GM12878 (cell line): ENCODE measurements around the gene FDXACB1. TPM values are rescaled to one million over a fixed set of nuclear protein-coding genes. Genes with fewer than 3 reads are reported as not detected.

Experiments used
- CUX1 ChIP-seq: IDR thresholded peaks from 2 replicates; pipeline ENCODE4 v1.6.1; 2012; ENCODE audit warnings: improper control_type of control experiment, low read depth, low read length; ENCODE audit not compliant: insufficient replicate concordance
- IKZF2 ChIP-seq, 2 experiments: fragments of 450-650 bp; IDR thresholded peaks; 2 replicates each; pipeline ENCODE4 v1.6.1; 2017; ENCODE audit warnings: mild to moderate bottlenecking in 2 of 2, moderate library complexity in 2 of 2
- MAX ChIP-seq: IDR thresholded peaks from 2 replicates; pipeline ENCODE4 v1.6.1; 2012; ENCODE audit warnings: low read depth, low read length, improper control_type of control experiment
- MEF2B ChIP-seq: fragments of 450-650 bp; IDR thresholded peaks from 2 replicates; pipeline ENCODE4 v1.6.1; 2018; ENCODE audit warnings: mild to moderate bottlenecking, moderate library complexity; ENCODE audit not compliant: partially characterized antibody, poor library complexity, severe bottlenecking
- MLLT1 ChIP-seq: fragments of 450-650 bp; IDR thresholded peaks from 2 replicates; pipeline ENCODE4 v1.6.1; 2016; ENCODE audit warnings: mild to moderate bottlenecking
- MYC ChIP-seq: IDR thresholded peaks from 2 replicates; pipeline ENCODE4 v1.6.1; 2011; ENCODE audit warnings: mild to moderate bottlenecking, low read length, moderate library complexity, inconsistent platforms; ENCODE audit not compliant: insufficient read depth, insufficient replicate concordance, insufficient read length, severe bottlenecking
- NFYB ChIP-seq: IDR thresholded peaks from 2 replicates; pipeline ENCODE4 v1.6.1; 2011; ENCODE audit warnings: low read depth, mild to moderate bottlenecking, low read length, improper control_type of control experiment, moderate library complexity; ENCODE audit not compliant: insufficient read depth
- NR2F1 ChIP-seq: fragments of 450-650 bp; conservative IDR thresholded peaks from 2 replicates; pipeline ENCODE4 v1.6.1; 2017; ENCODE audit warnings: mild to moderate bottlenecking
- POLR2AphosphoS2 ChIP-seq: IDR thresholded peaks from 2 replicates; pipeline ENCODE4 v1.6.1; 2011; ENCODE audit warnings: low read depth, mild to moderate bottlenecking, low read length, improper control_type of control experiment, moderate library complexity
- POLR2AphosphoS5 ChIP-seq: IDR thresholded peaks from 2 replicates; pipeline ENCODE4 v1.6.1; 2011; ENCODE audit warnings: mild to moderate bottlenecking, low read length, inconsistent platforms
- RFX5 ChIP-seq: IDR thresholded peaks from 2 replicates; pipeline ENCODE4 v1.6.1; 2011; ENCODE audit warnings: low read depth, low read length, improper control_type of control experiment
- SIN3A ChIP-seq: IDR thresholded peaks from 2 replicates; pipeline ENCODE4 v1.6.1; 2012; ENCODE audit warnings: low read depth, low read length, improper control_type of control experiment
- SP1 ChIP-seq: IDR thresholded peaks from one replicate; pipeline ENCODE4 v1.6.1; 2011; ENCODE audit warnings: low read depth, low read length
- SRF ChIP-seq, 2 experiments: IDR thresholded peaks; 2 replicates each; pipeline ENCODE4 v1.6.1; 2011; ENCODE audit warnings: low read depth in 2 of 2, low read length in 2 of 2, mild to moderate bottlenecking in 1 of 2, moderate library complexity in 1 of 2
- ZBED1 ChIP-seq: IDR thresholded peaks from 2 replicates; pipeline ENCODE4 v1.6.1; 2016; ENCODE audit warnings: borderline replicate concordance
- ZNF687 ChIP-seq: fragments of 450-650 bp; IDR thresholded peaks from 2 replicates; pipeline ENCODE4 v1.6.1; 2017; ENCODE audit warnings: mild to moderate bottlenecking, moderate library complexity
- polyA plus RNA-seq, 11 experiments: library from polyadenylated mRNA; depleted of rRNA in 4 of 11; unstranded in 6 of 11; stranded (reverse) in 5 of 11; fragments of >200 nt; fragmentation: Nextera tagmentation in 4 of 11; fragmentation: Illumina TruSeq in 1 of 11; extraction: Ambion mirVana in 4 of 11; extraction: Trizol in 1 of 11; gene quantifications; 1 replicate in 1 of 11; 2 replicates in 10 of 11; pipeline versions ENCODE4 v1.2.1 to v1.2.3, GENCODE V29; 2011 to 2016; ENCODE audit warnings: inconsistent platforms in 2 of 11, missing spikeins in 2 of 11, low read depth in 1 of 11
- total RNA-seq, 4 experiments: library from RNA; depleted of rRNA in 3 of 4; stranded (reverse); fragments of >200 nt in 3 of 4; fragmentation: Illumina TruSeq in 1 of 4; extraction: Trizol in 1 of 4; gene quantifications; 2 replicates each; pipeline versions ENCODE4 v1.2.1 to v1.2.3, GENCODE V29; 2013 to 2021

The FDXACB1 gene
- total and polyA plus RNA-seq, 10 of the 15 experiments (the other 5 are each of a cell fraction or from before 2014, with no cell fraction given), result 7.4 to 13.3 (median 9.7) TPM

GRCh38 chr11:111870886-111871692, 7.9 kb downstream of the FDXACB1 start, which contains the start of gene ALG9 (continued):
- TF ChIP-seq RFX5 (no peak), SIN3A (0 out of 2 replicates have a peak, but pooled peaks have one; percentile 53), NFYB (peak; percentile 51; the same call in 1 of the 2 replicates), MAX (no peak; the same call in none of the 2 replicates), MEF2B (peak; percentile 15), POLR2AphosphoS5 (peak; percentile 70; the same call in 1 of the 2 replicates), MYC (no peak), ZBED1 (no peak), SP1 (no peak), MLLT1 (peak; percentile 67), POLR2AphosphoS2 (peak; percentile 48; the same call in 1 of the 2 replicates), NR2F1 (peak; percentile 44; the same call in 1 of the 2 replicates), ZNF687 (peak; percentile 74; the same call in 1 of the 2 replicates), SRF (IDR thresholded peaks at IDR 0.05; ENCODE audit: low read depth in 2 of 2, low read length in 2 of 2) (no peak), CUX1 (no peak), IKZF2 (IDR thresholded peaks at IDR 0.05) (peak in 1 of 2 experiments; percentile 42; a peak in 2 of 4 replicates)
